GM19025 (cell line): Measurements from ENCODE around the gene CRELD2.

Experiments
- ATAC-seq: cut with Tn5 transposase; IDR thresholded peaks from one replicate; pipeline ENCODE4 v1.9.1; 2021; ENCODE audit warnings: mild to moderate bottlenecking, low read depth, moderate library complexity; ENCODE audit not compliant: unreplicated experiment

The CRELD2 gene

DNA sequence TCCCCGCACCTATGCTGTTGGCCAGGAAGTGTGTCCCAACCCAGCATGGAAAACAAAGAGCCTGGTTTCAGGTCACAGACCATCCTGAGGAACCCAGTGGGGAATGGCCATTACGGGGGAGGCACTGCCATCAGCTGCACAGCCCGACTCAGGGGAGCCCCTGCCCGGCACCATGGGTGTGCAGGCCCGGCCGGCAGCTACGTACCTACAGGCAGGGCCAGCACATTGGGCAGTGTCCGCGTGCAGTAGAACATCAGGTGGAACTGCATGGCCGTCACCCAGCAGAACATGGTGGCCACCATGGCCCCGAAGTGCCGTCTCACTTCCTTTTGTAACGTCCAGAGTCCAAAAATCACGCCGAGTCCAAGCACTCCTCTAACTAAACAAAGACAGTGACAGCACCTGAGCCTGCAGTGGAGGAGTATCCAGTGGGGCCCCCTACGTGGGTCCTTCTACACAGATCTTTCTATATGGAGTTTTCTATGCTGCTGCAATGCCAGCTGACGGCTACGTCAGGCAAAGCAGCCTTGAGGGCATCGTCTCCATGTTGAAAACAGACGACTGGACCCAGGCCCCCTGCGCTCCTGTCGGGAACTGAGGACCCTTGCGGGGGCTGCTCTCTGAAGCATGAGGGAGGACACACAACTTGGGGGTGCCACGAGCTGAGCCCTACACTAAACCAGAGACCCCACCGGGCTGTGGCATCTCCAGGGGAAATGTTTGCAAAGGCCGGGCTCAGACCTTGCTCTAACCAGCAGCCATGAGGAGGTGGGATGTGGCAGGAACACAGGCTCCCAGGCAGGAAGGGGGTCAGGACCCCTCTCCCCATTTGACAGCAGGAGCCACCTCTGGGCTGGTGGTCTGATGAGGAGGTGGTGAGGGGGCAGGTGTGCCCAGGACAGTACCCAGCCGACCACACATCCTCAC, 7.9 kb upstream of the CRELD2 start:
- no peak for ATAC-seq

DNA sequence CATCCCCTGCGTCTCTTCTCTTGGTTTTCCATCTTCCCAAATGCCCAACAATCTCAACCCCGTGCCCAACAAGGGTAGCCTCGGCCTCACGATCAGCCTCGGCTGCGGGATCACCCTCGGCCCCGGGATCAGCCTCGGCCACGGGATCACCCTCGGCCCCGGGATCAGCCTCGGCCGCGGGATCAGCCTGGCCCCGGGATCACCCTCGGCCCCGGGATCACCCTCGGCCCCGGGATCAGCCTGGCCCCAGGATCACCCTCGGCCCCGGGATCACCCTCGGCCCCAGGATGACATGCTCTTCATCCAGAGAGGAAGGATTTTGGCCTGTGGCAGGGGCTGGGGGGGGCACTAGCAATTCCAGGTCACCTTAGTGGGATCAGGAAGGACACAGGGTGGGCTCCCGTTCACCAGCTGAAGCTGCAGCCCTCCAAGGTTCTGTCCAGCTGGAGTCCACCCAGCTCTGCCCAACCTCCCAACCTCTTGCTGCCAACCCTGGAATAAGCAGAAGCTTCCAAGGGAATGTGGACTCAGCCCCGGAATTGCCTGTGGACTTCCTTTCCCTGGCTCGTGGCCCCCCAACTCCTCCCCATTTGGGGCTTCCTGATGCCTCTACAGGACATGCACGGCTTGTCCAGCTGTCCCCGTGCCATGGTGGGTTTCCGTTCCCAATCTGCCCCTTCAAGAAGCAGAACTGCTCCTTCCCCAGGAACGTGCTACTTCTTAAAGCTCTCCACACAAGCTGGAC, 6.4 kb upstream of the CRELD2 start:
- ATAC-seq, result no peak

DNA sequence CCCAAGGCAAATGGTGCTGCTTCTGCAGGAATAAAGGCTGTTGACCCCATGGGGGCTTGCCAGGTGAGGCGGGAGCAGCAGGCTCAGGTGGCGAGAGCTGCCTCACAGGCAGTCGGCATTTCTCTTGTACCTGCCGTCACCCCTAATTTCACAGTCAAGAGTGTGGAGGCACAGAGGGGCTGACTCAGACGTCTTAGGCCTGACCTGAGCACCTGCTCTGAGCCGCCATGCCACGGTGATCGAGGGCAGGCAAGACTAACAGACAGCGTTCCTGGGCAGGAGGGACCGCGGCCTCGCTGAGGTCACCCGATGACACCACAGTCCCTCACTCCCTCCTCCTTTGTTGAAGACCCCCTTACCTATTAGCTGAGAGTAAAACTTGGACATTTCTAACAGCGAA, 5.4 kb upstream of the CRELD2 start:
- ATAC-seq, result no peak

DNA sequence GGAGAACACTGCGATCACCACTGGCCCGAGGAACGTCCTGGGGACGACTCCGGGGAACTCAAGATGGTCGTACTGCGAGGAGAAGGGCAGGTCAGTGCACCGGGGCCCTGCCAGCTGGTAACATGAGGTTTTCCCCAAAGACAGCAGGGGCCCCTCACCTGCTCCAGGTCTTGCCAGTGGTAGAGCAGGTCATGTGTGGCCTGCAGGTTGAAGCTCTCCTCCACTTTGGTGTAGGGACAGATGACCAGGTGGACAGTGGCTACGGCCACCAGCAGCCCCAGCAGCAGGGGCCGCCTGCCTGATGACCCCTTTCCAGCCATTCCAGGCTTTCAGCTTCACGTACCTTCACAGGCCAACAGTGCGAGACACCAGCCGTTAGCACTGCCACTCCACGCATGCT, 5.0 kb upstream of the CRELD2 start:
- no peak for ATAC-seq

DNA sequence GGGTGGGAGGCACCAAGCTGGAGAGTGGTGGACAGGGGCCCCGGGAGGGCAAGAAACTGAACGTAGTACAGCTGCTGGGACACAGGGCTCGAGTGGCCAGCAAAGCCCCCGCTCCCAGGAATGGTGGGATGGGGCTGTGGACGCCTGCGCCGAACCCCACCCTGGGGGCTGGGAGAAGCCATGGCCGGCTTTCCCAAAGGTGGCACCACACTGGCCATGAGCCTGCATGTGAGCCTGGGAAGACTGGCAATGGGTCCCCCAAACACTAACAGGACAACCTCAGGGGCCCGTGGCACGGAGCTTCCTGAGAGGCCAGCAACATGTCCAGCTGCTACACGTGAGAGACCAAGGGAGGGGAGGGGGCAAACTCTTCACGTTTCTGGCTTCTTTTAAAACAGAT, 4.2 kb upstream of the CRELD2 start:
- no peak for ATAC-seq

DNA sequence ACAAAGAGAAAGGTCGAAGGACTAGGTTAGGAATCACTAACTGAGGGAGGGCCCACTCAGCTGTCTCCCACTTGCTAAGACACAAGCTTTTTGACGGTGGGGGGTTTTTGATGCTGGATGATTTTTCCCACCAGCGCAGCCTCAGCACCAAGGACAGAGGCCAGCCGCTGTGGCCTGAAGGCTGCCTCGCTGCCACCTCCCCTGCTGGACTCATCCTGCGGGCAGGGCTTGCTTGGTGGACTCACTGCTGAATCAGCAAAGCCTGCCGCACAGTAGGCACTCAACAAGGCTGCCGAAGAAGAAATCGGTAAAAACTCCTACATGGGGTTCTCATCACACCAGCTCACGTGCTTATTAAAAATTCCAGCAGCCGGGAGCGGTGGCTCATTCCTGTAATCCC, 2.8 kb upstream of the CRELD2 start:
- no peak for ATAC-seq

DNA sequence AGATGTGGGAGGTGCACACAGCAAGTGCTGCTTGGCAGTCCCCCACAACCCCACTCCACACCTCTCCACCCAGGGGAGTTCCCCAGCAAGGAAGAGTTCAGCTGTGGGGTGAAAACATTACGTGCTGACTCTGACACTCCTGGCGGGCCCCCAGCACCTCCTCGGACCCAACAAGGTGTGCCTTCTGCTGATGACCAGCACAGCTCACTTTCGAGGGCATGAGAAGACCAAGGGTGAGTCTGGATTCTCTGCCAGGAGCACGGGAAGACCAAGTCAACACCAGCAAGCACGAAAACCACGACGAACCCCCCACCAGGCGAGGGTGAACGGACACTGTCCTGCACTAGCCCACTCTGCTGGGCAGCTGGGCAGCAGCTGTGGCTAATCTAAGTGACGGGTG, 1.6 kb upstream of the CRELD2 start:
- no peak for ATAC-seq

DNA sequence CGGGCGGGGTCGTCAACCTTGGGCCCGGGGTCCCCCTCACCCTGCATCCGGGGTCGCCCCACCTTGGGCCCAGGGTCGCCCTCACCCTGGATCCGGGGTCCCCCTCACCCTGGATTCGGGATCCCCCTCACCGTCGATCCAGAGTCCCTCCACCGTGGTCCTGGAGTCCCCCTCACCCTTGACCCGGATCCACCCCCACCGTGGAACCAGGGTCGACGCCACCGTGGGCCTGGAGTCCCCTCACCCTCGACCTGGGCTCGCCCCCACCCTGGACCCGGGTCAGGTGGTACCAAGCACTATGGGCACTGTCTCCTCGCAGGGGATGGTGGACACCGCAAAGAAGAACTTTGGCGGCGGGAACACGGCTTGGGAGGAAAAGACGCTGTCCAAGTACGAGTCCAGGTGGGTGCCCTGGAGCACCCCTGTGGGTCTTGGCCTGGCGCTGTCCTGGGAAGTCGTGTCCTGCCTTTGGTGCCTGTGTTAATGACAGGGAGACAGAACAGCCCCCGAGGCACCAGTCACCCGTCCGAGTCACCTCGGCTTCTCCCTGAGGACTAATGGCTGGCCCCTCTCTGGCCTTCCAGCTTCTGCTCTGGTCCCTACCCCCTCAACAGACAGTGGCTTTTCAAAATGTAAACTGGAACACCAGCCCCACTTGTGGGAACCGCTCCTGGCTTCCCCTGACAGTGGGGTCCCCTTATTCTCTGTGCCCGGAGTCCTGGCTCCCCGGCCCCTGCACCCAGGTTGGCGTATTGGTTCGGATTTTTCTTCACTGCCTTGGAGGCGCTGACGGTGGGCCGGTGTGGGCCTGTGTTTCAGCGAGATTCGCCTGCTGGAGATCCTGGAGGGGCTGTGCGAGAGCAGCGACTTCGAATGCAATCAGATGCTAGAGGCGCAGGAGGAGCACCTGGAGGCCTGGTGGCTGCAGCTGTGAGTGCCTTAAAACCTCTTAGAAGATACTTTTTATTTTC, 762 bp downstream of the CRELD2 start:
- ATAC-seq, result no peak

DNA sequence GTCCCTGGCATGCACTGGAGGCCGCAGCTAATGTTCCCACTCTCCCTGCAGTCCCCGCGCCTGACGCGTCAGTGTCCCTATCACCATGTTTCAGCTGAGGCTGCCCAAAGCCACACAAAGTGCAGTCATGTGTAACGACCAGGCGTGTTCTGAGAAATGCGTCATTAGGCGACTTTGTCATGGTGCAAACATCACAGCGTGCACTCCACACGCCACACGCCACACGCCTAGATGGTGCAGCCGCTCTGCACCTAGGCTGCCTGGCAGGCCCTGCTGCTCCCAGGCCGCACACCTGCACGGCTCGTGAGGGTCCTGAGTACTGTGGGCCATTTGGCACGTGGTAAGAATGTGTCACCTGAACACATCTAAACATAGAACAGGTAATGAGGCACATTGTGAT, 2.4 kb downstream of the CRELD2 start:
- no peak for ATAC-seq

DNA sequence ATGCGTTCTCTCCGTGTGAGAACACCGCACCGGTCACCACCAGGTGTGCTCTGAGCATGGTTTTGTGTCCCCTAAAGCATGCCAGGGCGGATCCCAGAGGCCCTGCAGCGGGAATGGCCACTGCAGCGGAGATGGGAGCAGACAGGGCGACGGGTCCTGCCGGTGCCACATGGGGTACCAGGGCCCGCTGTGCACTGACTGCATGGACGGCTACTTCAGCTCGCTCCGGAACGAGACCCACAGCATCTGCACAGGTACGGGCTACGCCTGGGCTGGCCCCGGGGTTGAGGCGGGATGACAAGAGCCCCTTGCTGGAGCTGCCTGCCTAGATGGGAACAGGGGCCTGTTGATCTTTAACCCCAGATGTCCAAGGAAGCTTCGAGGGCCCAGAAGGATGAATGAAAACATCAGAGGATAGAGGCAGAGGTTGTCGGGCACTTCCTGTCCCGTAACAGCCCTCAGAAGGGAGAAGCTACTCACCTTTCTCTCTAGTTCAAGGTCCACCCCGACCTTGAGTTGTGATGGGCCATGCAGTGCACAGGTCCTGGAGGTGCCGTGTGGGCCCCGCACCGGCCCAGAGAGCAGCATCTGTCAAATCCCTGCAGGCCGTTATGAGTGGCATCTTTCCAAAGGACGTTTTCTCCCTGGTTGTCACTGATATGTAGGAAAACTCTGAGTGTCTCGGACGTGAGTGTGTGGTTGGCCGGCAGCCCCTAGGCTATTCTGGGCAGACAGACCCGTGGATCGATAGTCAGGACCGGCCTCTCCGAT, 3.3 kb downstream of the CRELD2 start:
- ATAC-seq, result no peak

DNA sequence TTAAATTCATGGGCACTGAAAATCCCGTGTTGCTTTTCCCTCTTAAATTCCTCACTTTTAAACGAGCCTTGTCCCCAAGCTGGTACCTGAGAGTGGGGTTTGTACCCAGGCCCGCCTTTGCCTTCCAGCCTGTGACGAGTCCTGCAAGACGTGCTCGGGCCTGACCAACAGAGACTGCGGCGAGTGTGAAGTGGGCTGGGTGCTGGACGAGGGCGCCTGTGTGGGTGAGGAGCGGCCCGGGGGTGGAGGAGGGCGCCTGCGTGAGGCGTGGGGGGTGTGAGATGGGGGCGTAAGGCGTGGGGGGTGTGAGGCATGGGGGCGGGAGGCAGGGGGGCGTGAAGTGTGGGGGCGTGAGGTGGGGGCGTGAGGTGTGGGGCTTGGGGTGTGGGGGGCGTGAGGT, 4.0 kb downstream of the CRELD2 start:
- no peak for ATAC-seq

DNA sequence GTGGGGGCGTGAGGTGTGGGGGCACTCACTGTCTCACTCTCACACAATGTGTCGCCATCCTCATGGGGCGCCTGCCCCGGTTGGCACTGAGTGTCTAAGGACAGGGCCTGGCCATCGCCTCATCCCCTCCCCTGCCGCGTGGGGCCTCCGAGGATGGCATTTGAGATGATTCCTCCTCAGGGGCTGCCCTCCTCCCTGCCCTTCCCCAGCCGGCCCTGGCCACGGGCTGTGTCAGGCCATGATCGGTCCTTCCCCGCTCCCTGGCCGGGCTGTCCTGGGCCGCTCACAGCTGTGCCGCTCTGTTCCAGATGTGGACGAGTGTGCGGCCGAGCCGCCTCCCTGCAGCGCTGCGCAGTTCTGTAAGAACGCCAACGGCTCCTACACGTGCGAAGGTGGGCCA, 4.5 kb downstream of the CRELD2 start:
- no peak for ATAC-seq

DNA sequence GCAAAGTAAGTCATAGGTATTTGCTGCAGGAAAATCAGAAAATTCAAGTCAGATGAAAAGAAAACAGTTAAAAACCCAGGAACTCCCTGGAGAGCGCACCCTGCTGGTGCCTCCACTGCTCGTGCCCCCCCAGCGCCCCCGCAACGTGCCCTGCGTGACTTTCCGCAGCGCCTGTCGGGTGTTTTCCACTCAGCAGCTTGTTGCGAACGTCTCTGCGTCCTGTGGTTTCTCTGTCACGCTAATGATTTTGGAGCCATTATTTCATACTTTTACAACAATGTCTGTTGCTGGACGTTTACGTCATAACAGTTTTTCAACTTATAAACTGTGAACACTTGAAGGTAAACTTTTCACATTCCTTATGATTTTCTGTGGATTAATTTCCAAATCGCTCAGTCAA, 5.0 kb downstream of the CRELD2 start:
- ATAC-seq, result no peak

DNA sequence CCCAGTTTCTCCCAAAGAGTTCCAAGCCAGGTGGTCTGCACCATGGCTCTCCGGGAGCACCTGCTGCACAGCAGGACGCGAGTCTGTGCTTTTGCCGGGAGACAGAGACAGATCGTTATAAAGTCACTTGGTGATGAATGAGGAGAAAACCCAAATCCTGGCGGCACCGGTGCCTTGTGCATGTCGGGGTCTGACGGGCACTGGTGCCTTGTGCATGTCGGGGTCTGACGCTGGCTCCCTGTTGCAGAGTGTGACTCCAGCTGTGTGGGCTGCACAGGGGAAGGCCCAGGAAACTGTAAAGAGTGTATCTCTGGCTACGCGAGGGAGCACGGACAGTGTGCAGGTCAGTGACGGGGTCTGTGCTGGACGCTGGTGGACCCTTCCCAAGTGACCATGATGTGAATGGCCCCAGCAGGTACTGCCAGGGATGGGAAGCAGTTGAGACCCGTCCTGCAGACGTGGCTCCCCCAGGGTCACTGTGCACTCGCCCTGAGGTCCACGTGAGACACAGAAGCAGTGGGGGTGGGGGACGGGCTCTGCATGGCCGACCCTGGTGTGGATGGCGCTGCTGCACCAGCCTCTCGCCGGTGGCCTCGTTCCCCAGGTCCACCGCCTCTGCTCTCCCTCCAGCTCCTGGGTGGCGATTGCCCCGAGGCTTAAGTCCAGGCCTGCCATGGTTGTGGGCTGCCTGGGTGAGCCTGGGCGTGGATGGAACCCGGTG, 5.8 kb downstream of the CRELD2 start:
- ATAC-seq, result no peak

DNA sequence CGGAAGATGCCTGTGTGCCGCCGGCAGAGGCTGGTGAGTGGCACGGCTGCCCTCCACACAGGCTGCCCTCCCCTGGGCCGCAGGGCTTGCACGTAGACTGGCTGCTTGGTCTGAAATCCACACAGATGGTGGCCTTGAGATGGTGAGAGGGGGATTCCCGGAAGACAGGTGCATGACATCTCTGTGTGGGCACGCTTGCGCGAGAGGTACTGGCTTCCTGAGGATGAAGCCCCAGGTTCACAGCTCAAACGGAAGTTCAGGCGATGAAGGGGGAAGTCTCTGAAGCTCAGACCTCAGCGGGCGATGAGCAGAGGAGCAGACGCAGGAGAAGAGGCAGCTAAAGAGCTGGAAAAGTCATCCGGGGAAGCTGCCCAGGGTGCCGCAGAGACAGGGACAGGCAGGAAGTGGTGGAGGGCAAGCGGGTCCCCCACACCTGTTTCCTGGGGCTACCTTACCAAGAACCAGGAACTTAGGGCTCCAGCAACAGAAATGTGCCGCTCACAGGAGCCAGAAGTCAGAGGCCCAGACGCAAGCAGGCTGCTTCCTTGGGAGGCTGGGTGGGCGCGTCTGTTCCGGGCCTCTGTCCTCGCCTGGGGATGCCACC, 7.2 kb downstream of the CRELD2 start:
- ATAC-seq, result peak; percentile 52

DNA sequence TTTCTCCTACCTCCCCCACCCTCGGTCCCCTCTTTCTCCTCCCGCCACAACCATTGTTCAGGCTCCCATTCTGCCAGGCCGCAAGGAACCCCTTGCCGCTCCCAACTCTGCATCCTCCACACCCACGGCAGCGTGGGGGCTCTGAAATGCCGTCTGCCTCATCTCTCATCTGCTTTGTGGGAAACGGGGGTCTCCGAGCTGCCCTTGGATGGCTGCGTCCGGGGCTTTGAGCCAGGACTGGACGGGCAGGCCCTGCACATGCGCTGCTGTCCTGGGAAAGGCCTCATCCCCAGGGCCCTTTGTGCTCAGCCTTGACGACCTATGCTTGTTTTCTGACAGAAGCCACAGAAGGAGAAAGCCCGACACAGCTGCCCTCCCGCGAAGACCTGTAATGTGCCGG, 8.5 kb downstream of the CRELD2 start:
- ATAC-seq, result no peak

DNA sequence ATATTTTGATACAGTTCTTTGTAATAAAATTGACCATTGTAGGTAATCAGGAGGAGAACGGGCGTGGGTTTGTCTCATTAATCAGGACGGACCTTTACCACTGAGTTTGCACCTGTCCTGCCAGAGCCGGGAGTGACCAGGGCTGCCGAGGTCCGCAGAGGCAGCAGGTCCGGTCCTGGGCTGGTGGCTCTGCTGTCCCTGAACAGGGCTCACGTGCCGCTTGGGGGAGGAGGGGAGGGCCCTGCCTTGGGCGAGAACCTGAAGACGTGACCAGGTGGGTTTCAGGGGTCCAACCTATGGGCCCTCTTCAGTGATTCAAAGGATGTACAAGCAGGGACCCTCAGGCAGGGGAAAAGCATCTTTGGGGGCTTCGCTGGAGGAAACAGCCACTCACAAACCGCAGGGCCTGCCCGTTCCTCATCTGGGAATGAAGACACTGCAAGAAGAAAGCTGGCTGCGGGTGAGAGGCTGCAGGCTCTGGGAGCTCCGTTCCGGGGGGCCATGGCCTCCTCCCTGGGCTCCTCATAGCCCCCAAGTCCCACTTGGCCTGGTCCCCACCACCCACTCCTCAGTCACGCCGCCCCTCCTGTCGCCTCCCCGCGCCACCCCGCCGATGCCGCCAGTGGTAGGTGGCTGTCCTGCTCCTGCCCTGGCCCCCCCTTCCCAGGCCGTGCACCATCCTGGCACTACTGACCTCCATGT, 9.2 kb downstream of the CRELD2 start:
- no peak for ATAC-seq

DNA sequence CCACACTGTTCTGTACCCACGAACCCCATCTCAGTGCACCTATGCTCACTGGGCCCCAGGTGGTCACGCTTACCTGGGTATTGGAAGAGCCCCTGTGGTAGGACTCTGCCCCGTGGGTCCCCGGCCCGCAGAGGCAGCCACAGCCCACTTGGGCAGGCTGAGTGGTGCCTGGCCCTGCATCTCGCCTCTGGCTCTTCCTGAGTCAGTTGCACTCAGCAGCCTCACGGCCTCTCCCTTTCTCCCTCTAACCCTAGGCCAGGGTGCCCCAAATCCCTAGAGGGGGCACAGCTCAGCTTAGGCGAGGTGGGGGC, 9.7 kb downstream of the CRELD2 start:
- ATAC-seq, result no peak
